GM19452 (cell line): ENCODE results near the gene TPH1.
A peak's percentile ranks its signal among the peaks of the same experiment; 100 is the strongest.
"Not testable (repeated sequence)": the region's sequence is repeated elsewhere in the genome, so short reads cannot be mapped to it uniquely, and the experiment has no call there.

Source experiments
- ATAC-seq: cut with Tn5 transposase; IDR thresholded peaks from one replicate; pipeline ENCODE4 v1.9.1; 2021; ENCODE audit not compliant: unreplicated experiment

The TPH1 gene

GRCh38 chr11:18022419-18022818 is 23.6 kb downstream of the TPH1 start:
- ATAC-seq = no peak

- ATAC-seq = no peak
These were observed 26.4 kb downstream of the TPH1 start for GRCh38 chr11:18019650-18020049.

GRCh38 chr11:18016789-18017188 is 29.3 kb downstream of the TPH1 start:
- ATAC-seq = no peak

- no peak for ATAC-seq
These were observed 31.2 kb downstream of the TPH1 start for GRCh38 chr11:18014876-18015275.

GRCh38 chr11:18013790-18014507 is 32.1 kb downstream of the TPH1 start:
- no peak for ATAC-seq

- peak; percentile 95 for ATAC-seq
These were observed 32.9 kb downstream of the TPH1 start, which contains the start of gene SERGEF for GRCh38 chr11:18012906-18013781. Gene SERGEF (minus strand): TSS chr11:18013047. CDS start chr11:18013010, 37 bp downstream.

GRCh38 chr11:18012122-18012905 is 33.8 kb downstream of the TPH1 start:
- ATAC-seq = no peak

GRCh38 chr11:18011633-18012032 is 34.4 kb downstream of the TPH1 start:
- ATAC-seq = no peak

- no peak for ATAC-seq
These were observed 35.0 kb downstream of the TPH1 start for GRCh38 chr11:18010977-18011586.

GRCh38 chr11:18010121-18010670 is 35.9 kb downstream of the TPH1 start:
- ATAC-seq = no peak

GRCh38 chr11:18005376-18006129 is 40.5 kb downstream of the TPH1 start:
- no peak for ATAC-seq

- no peak for ATAC-seq
These were observed 44.9 kb downstream of the TPH1 start for GRCh38 chr11:18001191-18001590.

GRCh38 chr11:18000760-18001159 is 45.3 kb downstream of the TPH1 start:
- peak; percentile 85 for ATAC-seq

- not testable (repeated sequence) for ATAC-seq
These were observed 45.9 kb downstream of the TPH1 start for GRCh38 chr11:18000128-18000527.
